HT1080 (cell line): ENCODE data around the gene TLDC2. TPM values are rescaled to one million over a fixed set of nuclear protein-coding genes. Genes with fewer than 3 reads are reported as not detected.

Source experiments
- total RNA-seq: library from RNA; depleted of rRNA; stranded (reverse); fragments of >200 nt; shearing (Covaris generic); gene quantifications from 2 replicates; pipeline ENCODE4 v1.2.3, GENCODE V29; 2014; rRNA removed

The TLDC2 gene
- total RNA-seq, 1 experiment from 2014 or later = not detected

Other genes with a start within 250 kb of the TLDC2 start
- gene SLA2, start 229.9 kb upstream of the TLDC2 start, total RNA-seq = not detected in 2 replicates
- 20.7 and 36.6 TPM in 2 replicates for gene NDRG3, start 130.0 kb upstream of the TLDC2 start, total RNA-seq
- 24.4 and 25.5 TPM in 2 replicates for gene DSN1, start 102.4 kb upstream of the TLDC2 start, total RNA-seq
- 12.9 and 15.4 TPM in 2 replicates for gene SAMHD1, start 75.6 kb downstream of the TLDC2 start, total RNA-seq
- gene RBL1, start 219.9 kb downstream of the TLDC2 start, total RNA-seq = 14.4 and 24.1 TPM in 2 replicates